SK-N-MC (cell line): ENCODE measurements around the gene TMEM115.

Experiments
- DNase-seq: peaks from one replicate; pipeline ENCODE4 v3.0.0-alpha.2; 2011; ENCODE audit warnings: low read depth, low spot score
- H3K27ac ChIP-seq: fragments of 200-600 bp; sonication (generic); 2 replicates; pipeline ENCODE4 v1.5.1; 2016; ENCODE audit warnings: mixed run types
- H3K36me3 ChIP-seq: fragments of 200-600 bp; sonication (generic); 2 replicates; pipeline ENCODE4 v1.6.1; 2017; ENCODE audit warnings: antibody characterized with exemption, low read length, mixed read lengths; ENCODE audit not compliant: insufficient read depth
- H3K4me3 ChIP-seq: fragments of 200-600 bp; sonication (generic); 2 replicates; pipeline ENCODE4 v1.5.1; 2016
- H3K9ac ChIP-seq: fragments of 200-600 bp; sonication (generic); 2 replicates; pipeline ENCODE4 v1.8.0; 2017; ENCODE audit warnings: mixed run types, mixed read lengths; ENCODE audit not compliant: insufficient read length
- H3K9me3 ChIP-seq: fragments of 200-600 bp; sonication (generic); 2 replicates; pipeline ENCODE4 v1.6.1; 2017; ENCODE audit warnings: low read depth, mild to moderate bottlenecking, antibody characterized with exemption, low read length, moderate library complexity, mixed read lengths
- EZH2 ChIP-seq: fragments of 200-600 bp; sonication (generic); IDR thresholded peaks from one replicate; pipeline ENCODE4 v1.6.1; 2017; ENCODE audit warnings: antibody characterized with exemption
- FOXP2 ChIP-seq: optimal IDR thresholded peaks from 2 replicates; pipeline ENCODE3; 2011; ENCODE audit warnings: mild to moderate bottlenecking, moderate library complexity; ENCODE audit not compliant: insufficient read depth; ENCODE audit errors: extremely low read length, control extremely low read depth
- POLR2AphosphoS5 ChIP-seq: IDR thresholded peaks from 2 replicates; pipeline ENCODE4 v1.6.1; 2012; ENCODE audit warnings: mild to moderate bottlenecking, low read depth, low read length, borderline replicate concordance

Gene TMEM115

DNA sequence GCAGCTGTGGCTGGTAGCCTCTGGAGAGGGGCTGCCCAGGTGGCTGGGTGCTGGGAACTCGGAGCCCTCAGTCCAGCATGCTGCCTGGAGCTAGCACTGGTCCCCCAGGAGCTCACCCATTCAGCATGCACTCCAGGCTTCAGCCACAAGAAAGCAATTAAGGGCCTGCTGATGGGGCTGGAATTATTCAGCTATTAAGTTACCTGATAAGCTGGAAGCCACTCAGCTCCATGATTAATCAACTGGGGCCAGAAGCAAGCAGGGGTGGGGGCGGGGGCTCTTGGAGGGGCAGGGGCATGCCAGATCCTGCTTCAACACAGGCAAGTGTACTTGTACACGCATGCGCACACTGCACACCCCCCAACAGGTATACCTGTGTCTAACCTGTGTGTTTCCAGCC, 22.1 kb upstream of the TMEM115 start:
- H3K9me3 ChIP-seq: no peaks in the 10 kb centered on the region
- no peaks in the 10 kb centered on the region for H3K36me3 ChIP-seq
- H3K9ac ChIP-seq: no peak overlapping the region
- no peak overlapping the region for H3K27ac ChIP-seq
- TF ChIP-seq EZH2 (no peak), FOXP2 (no peak)
- DNase-seq: no peak
- no peak overlapping the region for H3K4me3 ChIP-seq

GRCh38 chr3:50380405-50381085, 21.2 kb upstream of the TMEM115 start:
- TF ChIP-seq FOXP2 (no peak), POLR2AphosphoS5 (no peak), EZH2 (no peak)
- Histone ChIP-seq H3K4me3 (no peak overlapping the region), H3K36me3 (no peaks in the 10 kb centered on the region), H3K9me3 (no peaks in the 10 kb centered on the region), H3K9ac (no peak overlapping the region), H3K27ac (no peak overlapping the region)
- no peak for DNase-seq

GRCh38 chr3:50378757-50379156, 19.4 kb upstream of the TMEM115 start:
- Histone ChIP-seq H3K27ac (no peak overlapping the region), H3K4me3 (no peak overlapping the region), H3K9me3 (no peaks in the 10 kb centered on the region), H3K9ac (no peak overlapping the region), H3K36me3 (no peaks in the 10 kb centered on the region)
- TF ChIP-seq EZH2: no peak
- no peak for TF ChIP-seq POLR2AphosphoS5
- no peak for TF ChIP-seq FOXP2
- DNase-seq: no peak

DNA sequence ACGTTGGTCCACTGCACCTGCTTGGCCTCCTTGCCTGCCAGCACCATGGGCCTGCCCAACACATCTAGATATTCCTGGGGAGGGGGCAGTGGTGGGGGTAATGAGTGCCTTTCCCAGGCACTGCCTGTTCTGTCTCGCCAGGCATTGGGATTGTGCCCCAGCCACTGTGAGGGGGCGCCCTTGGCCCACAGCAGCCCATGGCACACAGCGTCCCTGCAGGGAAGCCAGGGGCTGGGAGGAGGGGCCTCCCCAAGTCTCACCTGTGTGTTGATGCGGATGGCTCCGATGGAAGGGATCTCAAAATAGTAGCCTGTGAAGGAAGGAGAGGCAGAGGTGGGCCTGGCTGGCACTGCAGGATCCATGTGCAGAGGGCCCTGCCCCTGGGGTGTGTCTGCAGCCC, 18.7 kb upstream of the TMEM115 start:
- Histone ChIP-seq H3K4me3 (no peak overlapping the region), H3K9ac (no peak overlapping the region)
- TF ChIP-seq POLR2AphosphoS5 (no peak), EZH2 (no peak), FOXP2 (no peak)

GRCh38 chr3:50375258-50375931, 16.1 kb upstream of the TMEM115 start:
- TF ChIP-seq EZH2: no peak
- no peak for TF ChIP-seq FOXP2
- no peak for TF ChIP-seq POLR2AphosphoS5
- DNase-seq: no peak
- Histone ChIP-seq H3K9ac (no peak overlapping the region), H3K27ac (no peak overlapping the region), H3K36me3 (no peaks in the 10 kb centered on the region), H3K4me3 (no peak overlapping the region), H3K9me3 (no peaks in the 10 kb centered on the region)

More for the DNA sequence above, 18.7 kb upstream of the TMEM115 start:
- no peak for DNase-seq
- H3K27ac ChIP-seq: no peak overlapping the region
- no peaks in the 10 kb centered on the region for H3K9me3 ChIP-seq
- no peaks in the 10 kb centered on the region for H3K36me3 ChIP-seq

- Histone ChIP-seq H3K27ac (no peak overlapping the region), H3K4me3 (no peak overlapping the region), H3K9ac (no peak overlapping the region), H3K9me3 (no peaks in the 10 kb centered on the region), H3K36me3 (no peaks in the 10 kb centered on the region)
- TF ChIP-seq EZH2: no peak
- no peak for TF ChIP-seq FOXP2
- TF ChIP-seq POLR2AphosphoS5: no peak
- DNase-seq: no peak
Measured at GRCh38 chr3:50374363-50375257, 15.3 kb upstream of the TMEM115 start.

DNA sequence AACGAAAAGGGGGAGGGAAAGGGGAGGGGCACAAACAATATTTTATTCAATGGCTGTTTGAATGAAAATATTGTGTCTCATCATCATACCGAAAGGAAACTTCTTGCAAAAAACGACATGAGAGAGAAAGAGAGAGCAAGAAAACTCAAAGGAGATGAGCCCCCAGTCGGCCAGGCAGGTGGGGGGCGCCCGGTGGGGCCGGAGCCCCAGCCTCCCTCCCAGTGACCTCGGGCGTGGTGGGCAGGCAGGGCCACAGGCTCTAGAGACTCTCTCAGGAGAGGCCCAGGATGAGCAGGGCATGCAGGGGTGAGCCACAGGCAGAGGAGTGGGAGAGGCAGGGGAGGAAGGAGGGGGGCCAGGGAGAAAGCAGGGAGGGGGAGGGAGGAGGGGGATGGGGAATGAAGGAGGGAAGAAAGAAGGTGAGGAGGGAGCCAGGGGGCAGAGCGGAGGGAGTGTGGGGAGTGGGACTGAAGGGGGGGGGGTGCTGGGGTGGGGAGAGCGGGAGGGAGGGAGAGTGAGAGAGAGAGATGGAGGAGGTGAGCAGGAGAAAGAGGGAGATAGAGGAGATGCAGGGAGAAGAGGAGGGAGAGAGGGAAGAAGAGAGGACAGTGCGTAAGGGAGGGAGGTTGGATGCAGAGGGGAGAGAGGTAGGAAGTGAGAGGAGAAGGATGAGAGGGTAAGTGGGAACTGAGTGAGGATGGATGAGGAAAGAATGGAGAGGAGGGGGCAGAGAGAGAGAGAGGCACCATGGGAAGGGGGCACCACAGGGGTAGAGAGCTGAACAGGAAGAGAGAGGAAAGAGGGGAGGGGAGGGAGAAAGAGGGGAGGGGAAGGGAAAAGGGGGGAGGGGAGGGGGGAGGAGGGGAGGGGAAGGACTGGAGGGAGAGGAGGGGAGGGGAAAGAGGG, 14.1 kb upstream of the TMEM115 start:
- no peak overlapping the region for H3K27ac ChIP-seq
- TF ChIP-seq EZH2: no peak

More for the DNA sequence above, 14.1 kb upstream of the TMEM115 start:
- Histone ChIP-seq H3K4me3 (no peak overlapping the region), H3K9ac (no peak overlapping the region), H3K9me3 (no peaks in the 10 kb centered on the region), H3K36me3 (no peaks in the 10 kb centered on the region)
- DNase-seq: no peak
